GM12878 (cell line): ENCODE results near the gene TRMT13. TPM values are rescaled to one million over a fixed set of nuclear protein-coding genes. Genes with fewer than 3 reads are reported as not detected.

Experiments used
- ATAC-seq: fragments of 200-7000 bp; cut with Tn5 transposase; 3 replicates; pipeline ENCODE4 v1.9.1; 2020; ENCODE audit warnings: mild to moderate bottlenecking, moderate library complexity
- BruUV-seq: library from RNA; stranded (reverse); fragments of 400-500 nt; replicated peaks from 2 replicates; lab custom pipeline; 2021; lab: Mats Ljungman, UMichigan
- CTCF ChIA-PET: fragments of 300-600 bp; sonication (Branson Sonifier 250); formaldehyde crosslinking; extraction: SDS; loops from one replicate; lab custom pipeline; 2021; ENCODE audit warnings: inconsistent platforms; lab: Yijun Ruan, JAX
- POLR2A ChIA-PET: fragments of 350-600 bp; formaldehyde crosslinking; extraction: SDS; loops from one replicate; lab custom pipeline; 2021; ENCODE audit warnings: inconsistent platforms; lab: Charles Lee
- RAD21 ChIA-PET: fragments of 300-600 bp; sonication (Branson Sonifier 250); formaldehyde crosslinking; loops from one replicate; lab custom pipeline; 2023; ENCODE audit warnings: antibody characterized with exemption; ENCODE audit not compliant: unreplicated experiment; lab: Charles Lee
- SMC1A ChIA-PET: fragments of 300-600 bp; sonication (Branson Sonifier 250); formaldehyde crosslinking; loops from one replicate; lab custom pipeline; 2023; ENCODE audit not compliant: unreplicated experiment, uncharacterized antibody; lab: Charles Lee
- DNase-seq: peaks from one replicate; pipeline ENCODE4 v3.0.0-alpha.2; 2011; ENCODE audit warnings: low read depth, low spot score
- FAIRE-seq: peaks from 3 replicates; lab custom pipeline; 2011; peaks lifted over from hg19 to GRCh38; lab: Jason Lieb, UNC
- H2AFZ ChIP-seq: 2 replicates; pipeline ENCODE4 v1.6.0; 2011; ENCODE audit warnings: low read depth, low read length, control low read depth; ENCODE audit not compliant: control insufficient read depth
- H3K27ac ChIP-seq: 2 replicates; pipeline ENCODE4 v1.5.1; 2011; ENCODE audit warnings: control low read depth; ENCODE audit not compliant: control insufficient read depth, insufficient read depth
- H3K27me3 ChIP-seq, 2 experiments: replicated peaks in 1 of 2; 2 replicates each; pipeline versions ENCODE4 v1.6.0 to v1.6.1; 2011; ENCODE audit warnings: low read length in 1 of 2; ENCODE audit not compliant: control insufficient read depth in 2 of 2, insufficient read depth in 2 of 2
- H3K36me3 ChIP-seq, 2 experiments: 2 replicates each; pipeline ENCODE4 v1.5.1; 2011; ENCODE audit warnings: low read length in 1 of 2; ENCODE audit not compliant: control insufficient read depth in 2 of 2, insufficient read depth in 2 of 2
- H3K4me1 ChIP-seq: 2 replicates; pipeline ENCODE4 v1.6.1; 2011; ENCODE audit warnings: mild to moderate bottlenecking, low read length, moderate library complexity, mixed read lengths; ENCODE audit not compliant: control insufficient read depth, insufficient read depth
- H3K4me2 ChIP-seq: 2 replicates; pipeline ENCODE4 v1.6.0; 2011; ENCODE audit warnings: control low read depth; ENCODE audit not compliant: control insufficient read depth, insufficient read depth
- H3K4me3 ChIP-seq: fragments of 200-600 bp; sonication (generic); 2 replicates; pipeline ENCODE4 v1.5.1; 2016
- H3K79me2 ChIP-seq: 2 replicates; pipeline ENCODE4 v1.6.0; 2011; ENCODE audit warnings: low read length; ENCODE audit not compliant: control insufficient read depth, insufficient read depth
- H3K9ac ChIP-seq: 2 replicates; pipeline ENCODE4 v1.8.0; 2011; ENCODE audit warnings: low read length, control low read depth, mixed read lengths; ENCODE audit not compliant: control insufficient read depth, insufficient read depth
- H3K9me3 ChIP-seq: replicated peaks from 3 replicates; pipeline ENCODE4 v1.5.1; 2011; ENCODE audit warnings: mild to moderate bottlenecking, low read length; ENCODE audit not compliant: control insufficient read depth, insufficient read depth
- H4K20me1 ChIP-seq: 2 replicates; pipeline ENCODE4 v1.6.0; 2011; ENCODE audit not compliant: control insufficient read depth, insufficient read depth
- ATF7 ChIP-seq: fragments of 450-650 bp; IDR thresholded peaks from 2 replicates; pipeline ENCODE4 v1.6.1; 2016; ENCODE audit warnings: low read depth, mild to moderate bottlenecking
- BCL11A ChIP-seq: IDR thresholded peaks from 2 replicates; pipeline ENCODE4 v1.6.1; 2011; ENCODE audit warnings: low read depth, low read length
- BMI1 ChIP-seq: fragments of 450-650 bp; IDR thresholded peaks from 2 replicates; pipeline ENCODE4 v1.6.1; 2016; ENCODE audit warnings: mild to moderate bottlenecking, moderate library complexity, borderline replicate concordance
- CBX3 ChIP-seq: fragments of 200-600 bp; sonication (generic); IDR thresholded peaks from 2 replicates; pipeline ENCODE4 v1.6.1; 2016; ENCODE audit warnings: low read depth, borderline replicate concordance
- EGR1 ChIP-seq, 2 experiments: IDR thresholded peaks; 1 replicate in 1 of 2; 2 replicates in 1 of 2; pipeline ENCODE4 v1.6.1; 2011 to 2012; ENCODE audit warnings: low read depth in 2 of 2, low read length in 2 of 2, borderline replicate concordance in 1 of 2, mild to moderate bottlenecking in 1 of 2, moderate library complexity in 1 of 2
- GATAD2B ChIP-seq: fragments of 450-650 bp; conservative IDR thresholded peaks from 2 replicates; pipeline ENCODE4 v1.6.1; 2017; ENCODE audit warnings: low read depth, mild to moderate bottlenecking, moderate library complexity
- MAX ChIP-seq: IDR thresholded peaks from 2 replicates; pipeline ENCODE4 v1.6.1; 2012; ENCODE audit warnings: low read depth, low read length, improper control_type of control experiment
- NFIC ChIP-seq: IDR thresholded peaks from 2 replicates; pipeline ENCODE4 v1.6.1; 2012; ENCODE audit warnings: low read depth, mild to moderate bottlenecking, inconsistent platforms, low read length, moderate library complexity
- PKNOX1 ChIP-seq: fragments of 450-650 bp; IDR thresholded peaks from 2 replicates; pipeline ENCODE4 v1.6.1; 2016; ENCODE audit warnings: mild to moderate bottlenecking
- SIX5 ChIP-seq: IDR thresholded peaks from 2 replicates; pipeline ENCODE4 v1.6.1; 2011; ENCODE audit warnings: mild to moderate bottlenecking, low read depth, low read length, moderate library complexity; ENCODE audit not compliant: severe bottlenecking
- SMAD1 ChIP-seq: fragments of 450-650 bp; IDR thresholded peaks from 2 replicates; pipeline ENCODE4 v1.6.1; 2018; ENCODE audit warnings: mild to moderate bottlenecking, low read depth; ENCODE audit not compliant: partially characterized antibody
- SMAD5 ChIP-seq: IDR thresholded peaks from 2 replicates; pipeline ENCODE4 v1.6.1; 2016; ENCODE audit warnings: antibody characterized with exemption, low read depth
- STAT3 ChIP-seq: IDR thresholded peaks from 2 replicates; pipeline ENCODE4 v1.6.1; 2011; ENCODE audit warnings: low read depth, low read length, improper control_type of control experiment
- SUPT20H ChIP-seq: IDR thresholded peaks from 2 replicates; pipeline ENCODE4 v1.6.1; 2011; ENCODE audit warnings: low read depth, mild to moderate bottlenecking, low read length, moderate library complexity, borderline replicate concordance; ENCODE audit not compliant: control insufficient read depth
- TAF1 ChIP-seq: IDR thresholded peaks from 2 replicates; pipeline ENCODE4 v1.6.1; 2011; ENCODE audit warnings: mild to moderate bottlenecking, low read depth, low read length, borderline replicate concordance
- TBL1XR1 ChIP-seq: IDR thresholded peaks from 2 replicates; pipeline ENCODE4 v1.6.1; 2012; ENCODE audit warnings: low read depth, low read length, improper control_type of control experiment
- ZBTB40 ChIP-seq: fragments of 450-650 bp; IDR thresholded peaks from 2 replicates; pipeline ENCODE4 v1.6.1; 2016; ENCODE audit warnings: mild to moderate bottlenecking, moderate library complexity, borderline replicate concordance
- WGBS: methylation state at CpG from one replicate; pipeline ENCODE4 v1.1.6; 2016; ENCODE audit warnings: low lambda C conversion rate; ENCODE audit not compliant: insufficient replicate concordance, insufficient coverage; ENCODE audit errors: missing lambda C conversion rate; 5-methylcytosine and 5-hydroxymethylcytosine counted together
- in situ Hi-C: fragments of 300-500 bp; cut with MboI; formaldehyde crosslinking; loops from 9 replicates; pipeline ENCODE4 v1.14.3; 2018; ENCODE audit warnings: mixed read lengths
- intact Hi-C: fragments of 100-400 bp; cut with micrococcal nuclease; formaldehyde crosslinking; loops from one replicate; pipeline ENCODE4 v1.14.2; 2022; ENCODE audit not compliant: unreplicated experiment
- polyA plus RNA-seq, 11 experiments: library from polyadenylated mRNA; depleted of rRNA in 4 of 11; unstranded in 6 of 11; stranded (reverse) in 5 of 11; fragments of >200 nt; fragmentation: Nextera tagmentation in 4 of 11; fragmentation: Illumina TruSeq in 1 of 11; extraction: Ambion mirVana in 4 of 11; extraction: Trizol in 1 of 11; gene quantifications; 1 replicate in 1 of 11; 2 replicates in 10 of 11; pipeline versions ENCODE4 v1.2.1 to v1.2.3, GENCODE V29; 2011 to 2016; ENCODE audit warnings: inconsistent platforms in 2 of 11, missing spikeins in 2 of 11, low read depth in 1 of 11
- total RNA-seq, 4 experiments: library from RNA; depleted of rRNA in 3 of 4; stranded (reverse); fragments of >200 nt in 3 of 4; fragmentation: Illumina TruSeq in 1 of 4; extraction: Trizol in 1 of 4; gene quantifications; 2 replicates each; pipeline versions ENCODE4 v1.2.1 to v1.2.3, GENCODE V29; 2013 to 2021

The TRMT13 gene
- total and polyA plus RNA-seq, 10 of the 15 experiments (the other 5 are each of a cell fraction or from before 2014, with no cell fraction given): 13.7 to 26.6 (median 21.9) TPM

- no peak for TF ChIP-seq MAX
- no peak for TF ChIP-seq PKNOX1
- no peak for TF ChIP-seq ZBTB40
- no peak for TF ChIP-seq ATF7
- TF ChIP-seq SMAD1: no peak
- no peak for TF ChIP-seq STAT3
Observed at GRCh38 chr1:100151679-100152078, 18.7 kb downstream of the TRMT13 start (continued).

- no peak overlapping the region for H3K27ac ChIP-seq
- H3K9ac ChIP-seq: no peak overlapping the region; the same call in 1 of the 2 replicates
- in situ Hi-C loops (no loop called here), intact Hi-C loops (loop anchor here (5.0 kb wide), 1 partner anchor 305 kb away; no protein-coding TSS in a partner anchor)
- DNase-seq (no peak), ATAC-seq (peak; percentile 93), FAIRE-seq (no peak)
- ChIA-PET RAD21 (interaction anchor here (1.1 kb wide), 1 partner anchor 21 kb away, joined by 4 read pairs; no protein-coding TSS in a partner anchor), SMC1A (interaction anchor here (0.7 to 1.7 kb wide), 6 partner anchors 9 to 716 kb away, joined by 3 to 4 read pairs (median 3); no protein-coding TSS in a partner anchor), POLR2A (interaction anchor here (0.6 to 1.4 kb wide), 2 partner anchors 19 to 35 kb away, joined by 3 read pairs; partner anchors contain the start of gene TRMT13), CTCF (interaction anchor here (0.7 to 3.3 kb wide), 4 partner anchors 12 to 307 kb away, joined by 3 to 17 read pairs (median 4); no protein-coding TSS in a partner anchor)
- 0% methylated on average over 4 of the region's 4 CpGs for WGBS
- H3K4me2 ChIP-seq: peak overlapping the region; percentile 63; the same call in 1 of the 2 replicates
- no peaks in the 10 kb centered on the region for H3K27me3 ChIP-seq
- H3K4me1 ChIP-seq: peaks cover 8% of the 10 kb centered on the region
- H2AFZ ChIP-seq: no peak overlapping the region
- peaks cover 0 to 7% of the 10 kb centered on the region in 2 experiments; a peak in 2 of 4 replicates for H3K36me3 ChIP-seq
- H3K4me3 ChIP-seq: no peak overlapping the region
- BruUV-seq: no TSS peak
- H3K79me2 ChIP-seq: no peaks in the 10 kb centered on the region
- no peaks in the 10 kb centered on the region for H4K20me1 ChIP-seq
- no peaks in the 10 kb centered on the region for H3K9me3 ChIP-seq
- no peak for TF ChIP-seq SMAD5
- TF ChIP-seq TBL1XR1: no peak
- TF ChIP-seq NFIC: peak; percentile 36; the same call in 1 of the 2 replicates
- TF ChIP-seq GATAD2B: no peak
- TF ChIP-seq BCL11A: 0 out of 2 replicates have a peak, but pooled peaks have one; percentile 25
- TF ChIP-seq CBX3: no peak
- TF ChIP-seq EGR1 (IDR thresholded peaks at IDR 0.05; ENCODE audit: borderline replicate concordance in 1 of 2, low read depth in 2 of 2, low read length in 2 of 2): no peak
- TF ChIP-seq BMI1: no peak
- TF ChIP-seq ATF7: no peak
- TF ChIP-seq SUPT20H: no peak
- TF ChIP-seq TAF1: no peak
- no peak for TF ChIP-seq SIX5
Observed at GRCh38 chr1:100152271-100152670, 19.3 kb downstream of the TRMT13 start.
